ENCODE results near the gene UBAP2.
A peak's percentile ranks its signal among the peaks of the same experiment; 100 is the strongest.

Gene UBAP2

GRCh38 chr9:33921967-33922895, 126.5 kb downstream of the UBAP2 start:
- no peak for DNase-seq

GRCh38 chr9:33919276-33919897, 129.3 kb downstream of the UBAP2 start:
- no peak for DNase-seq

- no peak for DNase-seq
Observed at GRCh38 chr9:33917036-33917435, 131.7 kb downstream of the UBAP2 start.

GRCh38 chr9:33914887-33915628, 133.6 kb downstream of the UBAP2 start:
- no peak for DNase-seq

- no peak for DNase-seq
Observed at GRCh38 chr9:33913541-33913940, 135.1 kb downstream of the UBAP2 start.

GRCh38 chr9:33908749-33909148, 139.9 kb downstream of the UBAP2 start:
- no peak for DNase-seq

- no peak for DNase-seq
Observed at GRCh38 chr9:33908114-33908513, 140.6 kb downstream of the UBAP2 start.

- no peak for DNase-seq
Observed at GRCh38 chr9:33907347-33907746, 141.3 kb downstream of the UBAP2 start.

- DNase-seq = no peak
Observed at GRCh38 chr9:33906769-33907168, 141.9 kb downstream of the UBAP2 start.

GRCh38 chr9:33905137-33905536, 143.6 kb downstream of the UBAP2 start:
- DNase-seq = no peak

- DNase-seq = no peak
Observed at GRCh38 chr9:33903157-33903780, 145.4 kb downstream of the UBAP2 start.

GRCh38 chr9:33894316-33894715, 154.4 kb downstream of the UBAP2 start:
- DNase-seq = no peak

- no peak for DNase-seq
Observed at GRCh38 chr9:33893861-33894260, 154.8 kb downstream of the UBAP2 start.

GRCh38 chr9:33885948-33886347, 162.7 kb downstream of the UBAP2 start:
- no peak for DNase-seq

- peak; percentile 46 for DNase-seq
Observed at GRCh38 chr9:33884856-33885701, 163.6 kb downstream of the UBAP2 start.

GRCh38 chr9:33881635-33882034, 167.1 kb downstream of the UBAP2 start:
- peak; percentile 29 for DNase-seq

GRCh38 chr9:33880211-33881089, 168.2 kb downstream of the UBAP2 start:
- no peak for DNase-seq

GRCh38 chr9:33878691-33879366, 169.9 kb downstream of the UBAP2 start:
- DNase-seq = no peak

GRCh38 chr9:33877727-33878489, 170.8 kb downstream of the UBAP2 start:
- no peak for DNase-seq

Data from EL (cell line).